H9 (cell line): ENCODE results near the gene ITGA7. TPM values are rescaled to one million over a fixed set of nuclear protein-coding genes. Genes with fewer than 3 reads are reported as not detected.

Experiments used
- DNase-seq: peaks from one replicate; pipeline ENCODE4 v3.0.0-alpha.2; 2017
- H2AFZ ChIP-seq: one replicate; pipeline ENCODE4 v1.6.1; 2013; ENCODE audit warnings: mild to moderate bottlenecking, low read length, control low read depth, moderate library complexity
- H2AK5ac ChIP-seq: 2 replicates; pipeline ENCODE4 v1.6.1; 2013; ENCODE audit warnings: low read length, control low read depth, mixed read lengths; ENCODE audit not compliant: insufficient read length
- H2BK120ac ChIP-seq: one replicate; pipeline ENCODE4 v1.6.1; 2013; ENCODE audit warnings: low read depth, mild to moderate bottlenecking, low read length, control low read depth, inconsistent platforms; ENCODE audit not compliant: poor library complexity, severe bottlenecking
- H2BK12ac ChIP-seq: 2 replicates; pipeline ENCODE4 v1.6.1; 2013; ENCODE audit warnings: low read length, control low read depth, mixed read lengths, low read depth; ENCODE audit not compliant: insufficient read length
- H2BK15ac ChIP-seq: 2 replicates; pipeline ENCODE4 v1.6.1; 2013; ENCODE audit warnings: low read depth, low read length, control low read depth
- H2BK20ac ChIP-seq: one replicate; pipeline ENCODE4 v1.6.1; 2013; ENCODE audit warnings: low read depth, mild to moderate bottlenecking, low read length, control low read depth, inconsistent platforms; ENCODE audit not compliant: poor library complexity, severe bottlenecking
- H2BK5ac ChIP-seq: 2 replicates; pipeline ENCODE4 v1.6.1; 2013; ENCODE audit warnings: low read length, control low read depth, mixed read lengths; ENCODE audit not compliant: insufficient read length
- H3K14ac ChIP-seq: 2 replicates; pipeline ENCODE4 v1.6.1; 2013; ENCODE audit warnings: low read length, control low read depth; ENCODE audit not compliant: insufficient read depth
- H3K18ac ChIP-seq: 2 replicates; pipeline ENCODE4 v1.6.1; 2013; ENCODE audit warnings: low read depth, mild to moderate bottlenecking, mixed read lengths, low read length, control low read depth; ENCODE audit not compliant: insufficient read length
- H3K23ac ChIP-seq: 2 replicates; pipeline ENCODE4 v1.6.1; 2013; ENCODE audit warnings: low read length, control low read depth, mixed read lengths, low read depth; ENCODE audit not compliant: insufficient read length
- H3K23me2 ChIP-seq: 2 replicates; pipeline ENCODE4 v1.6.1; 2013; ENCODE audit warnings: low read depth, mild to moderate bottlenecking, mixed read lengths, low read length, control low read depth; ENCODE audit not compliant: insufficient read length, poor library complexity, severe bottlenecking
- H3K27ac ChIP-seq: 2 replicates; pipeline ENCODE4 v1.5.1; 2013; ENCODE audit warnings: low read length, control low read depth, mixed read lengths, low read depth; ENCODE audit not compliant: insufficient read length
- H3K27me3 ChIP-seq: 2 replicates; pipeline ENCODE4 v1.6.1; 2013; ENCODE audit warnings: low read length, control low read depth, inconsistent platforms; ENCODE audit not compliant: insufficient read depth
- H3K4ac ChIP-seq: 2 replicates; pipeline ENCODE4 v1.6.1; 2013; ENCODE audit warnings: low read depth, mild to moderate bottlenecking, control low read depth, inconsistent platforms, low read length, moderate library complexity
- H3K4me1 ChIP-seq: 2 replicates; pipeline ENCODE4 v1.6.1; 2013; ENCODE audit warnings: low read length, control low read depth, inconsistent platforms; ENCODE audit not compliant: insufficient read depth
- H3K4me2 ChIP-seq: 2 replicates; pipeline ENCODE4 v1.6.1; 2013; ENCODE audit warnings: low read length, control low read depth, mixed read lengths; ENCODE audit not compliant: insufficient read length, insufficient read depth
- H3K56ac ChIP-seq: 2 replicates; pipeline ENCODE4 v1.6.1; 2013; ENCODE audit warnings: low read depth, mild to moderate bottlenecking, mixed read lengths, low read length, control low read depth; ENCODE audit not compliant: insufficient read length
- H3K79me1 ChIP-seq: 2 replicates; pipeline ENCODE4 v1.6.1; 2013; ENCODE audit warnings: low read depth, mild to moderate bottlenecking, moderate library complexity, low read length, control low read depth, inconsistent platforms; ENCODE audit not compliant: insufficient read depth, poor library complexity, severe bottlenecking
- H3K79me2 ChIP-seq: 2 replicates; pipeline ENCODE4 v1.6.1; 2013; ENCODE audit warnings: low read length, control low read depth, inconsistent platforms; ENCODE audit not compliant: insufficient read depth
- H3K9ac ChIP-seq: 2 replicates; pipeline ENCODE4 v1.6.1; 2013; ENCODE audit warnings: low read length, control low read depth, mixed read lengths; ENCODE audit not compliant: insufficient read length; ENCODE audit errors: extremely low read depth
- H3K9me3 ChIP-seq: one replicate; pipeline ENCODE4 v1.6.1; 2013; ENCODE audit warnings: low read depth, low read length, inconsistent platforms; ENCODE audit not compliant: control insufficient read depth
- H3T11ph ChIP-seq: one replicate; pipeline ENCODE4 v1.6.1; 2013; ENCODE audit warnings: mild to moderate bottlenecking, low read length, control low read depth, inconsistent platforms
- H4K20me1 ChIP-seq: one replicate; pipeline ENCODE4 v1.6.1; 2013; ENCODE audit not compliant: control insufficient read depth, insufficient read length, insufficient read depth
- H4K5ac ChIP-seq: 2 replicates; pipeline ENCODE4 v1.6.1; 2013; ENCODE audit warnings: low read depth, mild to moderate bottlenecking, mixed read lengths, low read length, control low read depth; ENCODE audit not compliant: insufficient read length
- H4K8ac ChIP-seq: replicated peaks from 2 replicates; pipeline ENCODE4 v1.6.1; 2013; ENCODE audit warnings: low read length, control low read depth, mixed read lengths, low read depth; ENCODE audit not compliant: insufficient read length
- H4K91ac ChIP-seq: 2 replicates; pipeline ENCODE4 v1.6.1; 2013; ENCODE audit warnings: low read depth, mild to moderate bottlenecking, moderate library complexity, mixed read lengths, low read length, control low read depth; ENCODE audit not compliant: insufficient read length
- H3K27ac Mint-ChIP-seq, 3 experiments: 2 replicates in 2 of 3; 3 replicates in 1 of 3; pipeline ENCODE4 v1.8.0; 2020 to 2021; ENCODE audit warnings: mixed read lengths in 3 of 3, mild to moderate bottlenecking in 1 of 3, moderate library complexity in 1 of 3
- H3K27me3 Mint-ChIP-seq: 2 replicates; pipeline ENCODE4 v1.8.0; 2021; ENCODE audit warnings: low read depth, mild to moderate bottlenecking, moderate library complexity, mixed read lengths
- H3K36me3 Mint-ChIP-seq, 3 experiments: 2 replicates in 2 of 3; 3 replicates in 1 of 3; pipeline ENCODE4 v1.8.0; 2020 to 2021; ENCODE audit warnings: low read depth in 3 of 3, mixed read lengths in 3 of 3; ENCODE audit not compliant: insufficient read depth in 1 of 3
- H3K4me1 Mint-ChIP-seq, 2 experiments: 2 replicates each; pipeline ENCODE4 v1.8.0; 2020; ENCODE audit warnings: mixed read lengths in 2 of 2
- H3K4me3 Mint-ChIP-seq, 2 experiments: 2 replicates in 1 of 2; 3 replicates in 1 of 2; pipeline ENCODE4 v1.8.0; 2020 to 2021; ENCODE audit warnings: mild to moderate bottlenecking in 2 of 2, mixed read lengths in 2 of 2, moderate library complexity in 1 of 2
- H3K9me3 Mint-ChIP-seq, 2 experiments: 2 replicates in 1 of 2; 3 replicates in 1 of 2; pipeline ENCODE4 v1.8.0; 2020; ENCODE audit warnings: mild to moderate bottlenecking in 2 of 2, mixed read lengths in 2 of 2, moderate library complexity in 1 of 2
- WGBS: extraction: QIAGEN DNeasy Blood & Tissue Kit; methylation state at CpG from one replicate; pipeline ENCODE4 v1.1.7; 2013; ENCODE audit warnings: missing lambda C conversion rate, low lambda C conversion rate, mixed read lengths; ENCODE audit not compliant: insufficient read length; ENCODE audit errors: extremely low coverage; 5-methylcytosine and 5-hydroxymethylcytosine counted together
- total RNA-seq: library from RNA; stranded (reverse); gene quantifications from 2 replicates; pipeline ENCODE4 v1.2.1, GENCODE V29; 2021
- TF ChIP-seq, protein P1 (sequence below): fragments of 200-600 bp; sonication (generic); conservative IDR thresholded peaks from 3 replicates; pipeline ENCODE4 v1.8.0; 2021; ENCODE audit warnings: antibody characterized with exemption, mild to moderate bottlenecking

The ITGA7 gene
- total RNA-seq, 1 experiment from 2014 or later = 119 TPM

DNA sequence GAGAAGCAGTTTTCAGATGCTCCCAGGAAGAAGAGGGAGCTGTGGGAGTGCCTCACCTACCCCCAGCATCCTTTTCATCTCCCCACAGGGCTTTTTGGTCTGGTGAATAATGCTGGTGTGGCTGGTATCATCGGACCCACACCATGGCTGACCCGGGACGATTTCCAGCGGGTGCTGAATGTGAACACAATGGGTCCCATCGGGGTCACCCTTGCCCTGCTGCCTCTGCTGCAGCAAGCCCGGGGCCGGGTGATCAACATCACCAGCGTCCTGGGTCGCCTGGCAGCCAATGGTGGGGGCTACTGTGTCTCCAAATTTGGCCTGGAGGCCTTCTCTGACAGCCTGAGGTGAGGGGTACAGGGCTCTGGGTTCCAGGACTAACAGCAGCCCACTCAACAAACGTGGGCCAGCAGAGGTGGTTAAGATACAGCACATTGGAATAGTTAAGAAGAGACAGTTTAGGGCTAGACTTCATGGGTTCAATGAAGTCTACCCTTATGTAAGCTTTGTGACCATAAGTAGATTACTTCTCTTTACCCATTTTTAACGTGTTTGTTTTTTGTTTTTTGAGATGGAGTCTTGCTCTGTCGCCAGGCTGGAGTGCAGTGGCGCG lies 14.0 kb upstream of the ITGA7 start:
- Mint-ChIP-seq H3K9me3 (no peaks in the 10 kb centered on the region; a peak in 1 of 5 replicates), H3K4me1 (peaks cover 40 to 42% of the 10 kb centered on the region in 2 experiments), H3K27me3 (no peaks in the 10 kb centered on the region), H3K27ac (no peak overlapping the region; a peak in 1 of 7 replicates), H3K4me3 (no peak overlapping the region), H3K36me3 (peaks cover 16 to 45% (median 36%) of the 10 kb centered on the region in 3 experiments; a peak in 6 of 7 replicates)
- no peaks in the 10 kb centered on the region for H3K9me3 ChIP-seq
- no peak overlapping the region for H3K56ac ChIP-seq
- peaks cover 13% of the 10 kb centered on the region; the same call in 1 of the 2 replicates for H3K4me1 ChIP-seq
- no peak overlapping the region for H2AFZ ChIP-seq
- H2BK12ac ChIP-seq = no peak overlapping the region
- H4K5ac ChIP-seq = no peak overlapping the region
- no peak overlapping the region for H3K18ac ChIP-seq
- no peaks in the 10 kb centered on the region for H3K79me2 ChIP-seq
- H3K4me2 ChIP-seq = no peak overlapping the region
- no peak overlapping the region for H3K27ac ChIP-seq
- no peak overlapping the region for H3T11ph ChIP-seq
- no peak overlapping the region for H3K14ac ChIP-seq
- H2AK5ac ChIP-seq = no peak overlapping the region
- TF ChIP-seq, protein P1, sequence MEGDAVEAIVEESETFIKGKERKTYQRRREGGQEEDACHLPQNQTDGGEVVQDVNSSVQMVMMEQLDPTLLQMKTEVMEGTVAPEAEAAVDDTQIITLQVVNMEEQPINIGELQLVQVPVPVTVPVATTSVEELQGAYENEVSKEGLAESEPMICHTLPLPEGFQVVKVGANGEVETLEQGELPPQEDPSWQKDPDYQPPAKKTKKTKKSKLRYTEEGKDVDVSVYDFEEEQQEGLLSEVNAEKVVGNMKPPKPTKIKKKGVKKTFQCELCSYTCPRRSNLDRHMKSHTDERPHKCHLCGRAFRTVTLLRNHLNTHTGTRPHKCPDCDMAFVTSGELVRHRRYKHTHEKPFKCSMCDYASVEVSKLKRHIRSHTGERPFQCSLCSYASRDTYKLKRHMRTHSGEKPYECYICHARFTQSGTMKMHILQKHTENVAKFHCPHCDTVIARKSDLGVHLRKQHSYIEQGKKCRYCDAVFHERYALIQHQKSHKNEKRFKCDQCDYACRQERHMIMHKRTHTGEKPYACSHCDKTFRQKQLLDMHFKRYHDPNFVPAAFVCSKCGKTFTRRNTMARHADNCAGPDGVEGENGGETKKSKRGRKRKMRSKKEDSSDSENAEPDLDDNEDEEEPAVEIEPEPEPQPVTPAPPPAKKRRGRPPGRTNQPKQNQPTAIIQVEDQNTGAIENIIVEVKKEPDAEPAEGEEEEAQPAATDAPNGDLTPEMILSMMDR = no peak
- no CpG with 5 or more reads among the region's 14 CpGs for WGBS
- H2BK20ac ChIP-seq = no peak overlapping the region
- no peaks in the 10 kb centered on the region for H4K20me1 ChIP-seq
- no peaks in the 10 kb centered on the region for H3K79me1 ChIP-seq
- no peak overlapping the region for H2BK5ac ChIP-seq
- H3K23me2 ChIP-seq = peaks cover 8% of the 10 kb centered on the region
- H3K9ac ChIP-seq = no peak overlapping the region
- H2BK15ac ChIP-seq = no peak overlapping the region
- H3K4ac ChIP-seq = no peak overlapping the region
- no peaks in the 10 kb centered on the region for H3K27me3 ChIP-seq
- DNase-seq = no peak
- H2BK120ac ChIP-seq = no peak overlapping the region
- H3K23ac ChIP-seq = no peak overlapping the region
- no peak overlapping the region for H4K91ac ChIP-seq
- no peak overlapping the region for H4K8ac ChIP-seq
